Measurements from ENCODE around the gene GPX1.

DNA sequence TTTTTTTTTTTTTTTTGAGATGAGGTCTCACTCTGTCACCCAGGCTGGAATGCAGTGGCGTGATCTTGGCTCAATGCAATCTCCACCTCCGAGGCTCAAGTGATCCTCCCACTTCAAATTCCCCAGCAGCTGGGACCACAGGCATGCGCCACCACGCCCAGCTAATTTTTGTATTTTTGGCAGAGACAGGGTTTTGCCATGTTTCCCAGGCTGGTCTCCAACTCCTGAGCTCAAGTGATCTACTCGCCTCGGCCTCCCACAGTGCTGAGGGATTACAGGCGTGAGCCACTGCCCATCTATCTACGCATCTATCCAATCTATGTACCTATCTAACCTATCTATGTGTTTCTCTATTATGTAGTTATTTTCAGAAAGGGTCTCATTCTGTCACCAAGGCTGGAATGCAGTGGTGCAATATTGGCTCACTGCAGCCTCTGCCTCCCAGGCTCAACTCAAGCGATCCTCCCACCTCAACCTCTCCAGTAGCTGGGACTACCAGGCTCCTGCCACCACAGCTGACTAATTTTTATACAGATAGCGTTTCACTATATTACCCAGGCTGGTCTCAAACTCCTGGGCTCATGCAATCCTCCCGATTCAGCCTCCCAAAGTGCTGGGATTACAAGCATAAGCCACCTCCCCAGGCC is 20.2 kb upstream of the GPX1 start:
- TF ChIP-seq, protein P1, sequence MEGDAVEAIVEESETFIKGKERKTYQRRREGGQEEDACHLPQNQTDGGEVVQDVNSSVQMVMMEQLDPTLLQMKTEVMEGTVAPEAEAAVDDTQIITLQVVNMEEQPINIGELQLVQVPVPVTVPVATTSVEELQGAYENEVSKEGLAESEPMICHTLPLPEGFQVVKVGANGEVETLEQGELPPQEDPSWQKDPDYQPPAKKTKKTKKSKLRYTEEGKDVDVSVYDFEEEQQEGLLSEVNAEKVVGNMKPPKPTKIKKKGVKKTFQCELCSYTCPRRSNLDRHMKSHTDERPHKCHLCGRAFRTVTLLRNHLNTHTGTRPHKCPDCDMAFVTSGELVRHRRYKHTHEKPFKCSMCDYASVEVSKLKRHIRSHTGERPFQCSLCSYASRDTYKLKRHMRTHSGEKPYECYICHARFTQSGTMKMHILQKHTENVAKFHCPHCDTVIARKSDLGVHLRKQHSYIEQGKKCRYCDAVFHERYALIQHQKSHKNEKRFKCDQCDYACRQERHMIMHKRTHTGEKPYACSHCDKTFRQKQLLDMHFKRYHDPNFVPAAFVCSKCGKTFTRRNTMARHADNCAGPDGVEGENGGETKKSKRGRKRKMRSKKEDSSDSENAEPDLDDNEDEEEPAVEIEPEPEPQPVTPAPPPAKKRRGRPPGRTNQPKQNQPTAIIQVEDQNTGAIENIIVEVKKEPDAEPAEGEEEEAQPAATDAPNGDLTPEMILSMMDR (IDR thresholded peaks at IDR 0.05), result no peak
- TF ChIP-seq EZH2 (IDR thresholded peaks at IDR 0.05; ENCODE audit: borderline replicate concordance, insufficient read depth, low read depth, low read length, poor library complexity, severe bottlenecking), result no peak
